GM12878 (cell line): ENCODE data around the gene ZNF513. TPM values are rescaled to one million over a fixed set of nuclear protein-coding genes. Genes with fewer than 3 reads are reported as not detected.

Experiments used
- FOXK2 ChIP-seq: fragments of 450-650 bp; IDR thresholded peaks from 2 replicates; pipeline ENCODE4 v1.6.1; 2017; ENCODE audit warnings: mild to moderate bottlenecking, moderate library complexity
- polyA plus RNA-seq, 11 experiments: library from polyadenylated mRNA; depleted of rRNA in 4 of 11; unstranded in 6 of 11; stranded (reverse) in 5 of 11; fragments of >200 nt; fragmentation: Nextera tagmentation in 4 of 11; fragmentation: Illumina TruSeq in 1 of 11; extraction: Ambion mirVana in 4 of 11; extraction: Trizol in 1 of 11; gene quantifications; 1 replicate in 1 of 11; 2 replicates in 10 of 11; pipeline versions ENCODE4 v1.2.1 to v1.2.3, GENCODE V29; 2011 to 2016; ENCODE audit warnings: inconsistent platforms in 2 of 11, missing spikeins in 2 of 11, low read depth in 1 of 11
- total RNA-seq, 4 experiments: library from RNA; depleted of rRNA in 3 of 4; stranded (reverse); fragments of >200 nt in 3 of 4; fragmentation: Illumina TruSeq in 1 of 4; extraction: Trizol in 1 of 4; gene quantifications; 2 replicates each; pipeline versions ENCODE4 v1.2.1 to v1.2.3, GENCODE V29; 2013 to 2021
- TF ChIP-seq, protein P1 (sequence below): fragments of 150-350 bp; IDR thresholded peaks from 2 replicates; pipeline ENCODE4 v1.6.1; 2016; ENCODE audit warnings: low read depth, low read length
- TF ChIP-seq, protein P2 (sequence below): fragments of 450-650 bp; conservative IDR thresholded peaks from 2 replicates; pipeline ENCODE4 v1.6.1; 2017; ENCODE audit warnings: mild to moderate bottlenecking, moderate library complexity
- TF ChIP-seq, protein P3 (sequence below): fragments of 450-650 bp; IDR thresholded peaks from 2 replicates; pipeline ENCODE4 v1.6.1; 2018; ENCODE audit warnings: mild to moderate bottlenecking, low read depth, moderate library complexity; ENCODE audit not compliant: partially characterized antibody

The ZNF513 gene
- total and polyA plus RNA-seq, 10 of the 15 experiments (the other 5 are each of a cell fraction or from before 2014, with no cell fraction given) = 0.06 to 16.4 (median 5.6) TPM

DNA sequence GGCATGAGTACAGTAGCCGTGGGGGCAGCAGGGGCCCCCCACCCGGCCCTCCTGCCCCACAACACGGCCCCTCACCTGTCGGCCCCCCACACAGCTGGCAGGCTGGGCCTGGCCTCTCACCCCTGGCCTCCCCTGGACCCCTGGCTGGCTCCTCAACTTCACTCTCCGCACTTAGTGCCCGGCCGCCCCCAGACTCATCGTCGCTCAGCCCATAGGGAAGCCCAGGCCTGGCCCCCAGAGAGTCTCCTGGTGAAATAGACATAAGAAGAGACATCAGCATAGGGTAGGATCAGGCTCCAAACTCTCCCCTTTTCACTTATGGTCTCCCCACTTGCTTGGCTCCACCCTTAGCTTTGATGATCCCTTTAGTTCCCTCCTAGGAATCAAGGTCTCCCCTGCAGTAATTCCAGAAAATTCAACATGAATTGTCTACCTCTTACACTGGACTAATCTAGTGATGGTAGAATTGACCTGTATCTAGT is 1.7 kb downstream of the ZNF513 start (continued):
- TF ChIP-seq FOXK2 = no peak
- TF ChIP-seq, protein P1, sequence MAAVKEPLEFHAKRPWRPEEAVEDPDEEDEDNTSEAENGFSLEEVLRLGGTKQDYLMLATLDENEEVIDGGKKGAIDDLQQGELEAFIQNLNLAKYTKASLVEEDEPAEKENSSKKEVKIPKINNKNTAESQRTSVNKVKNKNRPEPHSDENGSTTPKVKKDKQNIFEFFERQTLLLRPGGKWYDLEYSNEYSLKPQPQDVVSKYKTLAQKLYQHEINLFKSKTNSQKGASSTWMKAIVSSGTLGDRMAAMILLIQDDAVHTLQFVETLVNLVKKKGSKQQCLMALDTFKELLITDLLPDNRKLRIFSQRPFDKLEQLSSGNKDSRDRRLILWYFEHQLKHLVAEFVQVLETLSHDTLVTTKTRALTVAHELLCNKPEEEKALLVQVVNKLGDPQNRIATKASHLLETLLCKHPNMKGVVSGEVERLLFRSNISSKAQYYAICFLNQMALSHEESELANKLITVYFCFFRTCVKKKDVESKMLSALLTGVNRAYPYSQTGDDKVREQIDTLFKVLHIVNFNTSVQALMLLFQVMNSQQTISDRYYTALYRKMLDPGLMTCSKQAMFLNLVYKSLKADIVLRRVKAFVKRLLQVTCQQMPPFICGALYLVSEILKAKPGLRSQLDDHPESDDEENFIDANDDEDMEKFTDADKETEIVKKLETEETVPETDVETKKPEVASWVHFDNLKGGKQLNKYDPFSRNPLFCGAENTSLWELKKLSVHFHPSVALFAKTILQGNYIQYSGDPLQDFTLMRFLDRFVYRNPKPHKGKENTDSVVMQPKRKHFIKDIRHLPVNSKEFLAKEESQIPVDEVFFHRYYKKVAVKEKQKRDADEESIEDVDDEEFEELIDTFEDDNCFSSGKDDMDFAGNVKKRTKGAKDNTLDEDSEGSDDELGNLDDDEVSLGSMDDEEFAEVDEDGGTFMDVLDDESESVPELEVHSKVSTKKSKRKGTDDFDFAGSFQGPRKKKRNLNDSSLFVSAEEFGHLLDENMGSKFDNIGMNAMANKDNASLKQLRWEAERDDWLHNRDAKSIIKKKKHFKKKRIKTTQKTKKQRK = no peak
- TF ChIP-seq, protein P2, sequence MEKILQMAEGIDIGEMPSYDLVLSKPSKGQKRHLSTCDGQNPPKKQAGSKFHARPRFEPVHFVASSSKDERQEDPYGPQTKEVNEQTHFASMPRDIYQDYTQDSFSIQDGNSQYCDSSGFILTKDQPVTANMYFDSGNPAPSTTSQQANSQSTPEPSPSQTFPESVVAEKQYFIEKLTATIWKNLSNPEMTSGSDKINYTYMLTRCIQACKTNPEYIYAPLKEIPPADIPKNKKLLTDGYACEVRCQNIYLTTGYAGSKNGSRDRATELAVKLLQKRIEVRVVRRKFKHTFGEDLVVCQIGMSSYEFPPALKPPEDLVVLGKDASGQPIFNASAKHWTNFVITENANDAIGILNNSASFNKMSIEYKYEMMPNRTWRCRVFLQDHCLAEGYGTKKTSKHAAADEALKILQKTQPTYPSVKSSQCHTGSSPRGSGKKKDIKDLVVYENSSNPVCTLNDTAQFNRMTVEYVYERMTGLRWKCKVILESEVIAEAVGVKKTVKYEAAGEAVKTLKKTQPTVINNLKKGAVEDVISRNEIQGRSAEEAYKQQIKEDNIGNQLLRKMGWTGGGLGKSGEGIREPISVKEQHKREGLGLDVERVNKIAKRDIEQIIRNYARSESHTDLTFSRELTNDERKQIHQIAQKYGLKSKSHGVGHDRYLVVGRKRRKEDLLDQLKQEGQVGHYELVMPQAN = no peak
- TF ChIP-seq, protein P3, sequence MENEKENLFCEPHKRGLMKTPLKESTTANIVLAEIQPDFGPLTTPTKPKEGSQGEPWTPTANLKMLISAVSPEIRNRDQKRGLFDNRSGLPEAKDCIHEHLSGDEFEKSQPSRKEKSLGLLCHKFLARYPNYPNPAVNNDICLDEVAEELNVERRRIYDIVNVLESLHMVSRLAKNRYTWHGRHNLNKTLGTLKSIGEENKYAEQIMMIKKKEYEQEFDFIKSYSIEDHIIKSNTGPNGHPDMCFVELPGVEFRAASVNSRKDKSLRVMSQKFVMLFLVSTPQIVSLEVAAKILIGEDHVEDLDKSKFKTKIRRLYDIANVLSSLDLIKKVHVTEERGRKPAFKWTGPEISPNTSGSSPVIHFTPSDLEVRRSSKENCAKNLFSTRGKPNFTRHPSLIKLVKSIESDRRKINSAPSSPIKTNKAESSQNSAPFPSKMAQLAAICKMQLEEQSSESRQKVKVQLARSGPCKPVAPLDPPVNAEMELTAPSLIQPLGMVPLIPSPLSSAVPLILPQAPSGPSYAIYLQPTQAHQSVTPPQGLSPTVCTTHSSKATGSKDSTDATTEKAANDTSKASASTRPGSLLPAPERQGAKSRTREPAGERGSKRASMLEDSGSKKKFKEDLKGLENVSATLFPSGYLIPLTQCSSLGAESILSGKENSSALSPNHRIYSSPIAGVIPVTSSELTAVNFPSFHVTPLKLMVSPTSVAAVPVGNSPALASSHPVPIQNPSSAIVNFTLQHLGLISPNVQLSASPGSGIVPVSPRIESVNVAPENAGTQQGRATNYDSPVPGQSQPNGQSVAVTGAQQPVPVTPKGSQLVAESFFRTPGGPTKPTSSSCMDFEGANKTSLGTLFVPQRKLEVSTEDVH = no peak
